Progenitor cell of endocrine pancreas (in vitro differentiated cells): ENCODE results near the gene DNAJC18. TPM values are rescaled to one million over a fixed set of nuclear protein-coding genes. Genes with fewer than 3 reads are reported as not detected.
"Not testable (repeated sequence)": the region's sequence is repeated elsewhere in the genome, so short reads cannot be mapped to it uniquely, and the experiment has no call there.

Experiments used
- DNase-seq: peaks from one replicate; pipeline ENCODE4 v3.0.0; 2021; ENCODE audit warnings: low spot score; ENCODE audit not compliant: unreplicated experiment
- H3K27ac Mint-ChIP-seq: 2 replicates; pipeline ENCODE4 v1.8.0; 2021; ENCODE audit warnings: mild to moderate bottlenecking, moderate library complexity, mixed read lengths
- H3K27me3 Mint-ChIP-seq: 2 replicates; pipeline ENCODE4 v1.8.0; 2021; ENCODE audit warnings: mixed read lengths
- H3K36me3 Mint-ChIP-seq: 2 replicates; pipeline ENCODE4 v1.8.0; 2022; ENCODE audit warnings: mixed read lengths; ENCODE audit not compliant: insufficient read depth
- H3K4me1 Mint-ChIP-seq: 2 replicates; pipeline ENCODE4 v1.8.0; 2021; ENCODE audit warnings: low read depth, mixed read lengths
- H3K4me3 Mint-ChIP-seq: 2 replicates; pipeline ENCODE4 v1.8.0; 2021; ENCODE audit warnings: low read depth, mild to moderate bottlenecking, moderate library complexity, mixed read lengths
- H3K9me3 Mint-ChIP-seq: 2 replicates; pipeline ENCODE4 v1.8.0; 2021; ENCODE audit warnings: low read depth, mixed read lengths
- CTCF ChIP-seq: fragments of 200-600 bp; sonication (generic); IDR thresholded peaks from one replicate; pipeline ENCODE4 v1.5.0; 2021; ENCODE audit warnings: antibody characterized with exemption, mild to moderate bottlenecking; ENCODE audit not compliant: unreplicated experiment
- total RNA-seq: library from RNA; stranded (reverse); gene quantifications from 2 replicates; pipeline ENCODE4 v1.2.1, GENCODE V29; 2021

The DNAJC18 gene
- total RNA-seq, 1 donor from 2014 or later: 23.3 TPM

- no peak overlapping the region for H3K27ac Mint-ChIP-seq
- TF ChIP-seq CTCF: no peak
- H3K4me1 Mint-ChIP-seq: peaks cover 10% of the 10 kb centered on the region
- no peaks in the 10 kb centered on the region for H3K9me3 Mint-ChIP-seq
- no peak overlapping the region for H3K4me3 Mint-ChIP-seq
- DNase-seq: no peak
- H3K36me3 Mint-ChIP-seq: no peaks in the 10 kb centered on the region
- peaks cover 22% of the 10 kb centered on the region for H3K27me3 Mint-ChIP-seq
Measured at GRCh38 chr5:139387611-139388197, 51.6 kb downstream of the DNAJC18 start.

GRCh38 chr5:139386956-139387355 is 52.4 kb downstream of the DNAJC18 start:
- not testable (repeated sequence) for H3K4me3 Mint-ChIP-seq, DNase-seq, H3K36me3 Mint-ChIP-seq, H3K9me3 Mint-ChIP-seq, H3K27ac Mint-ChIP-seq
- peaks cover 20% of the 10 kb centered on the region for H3K27me3 Mint-ChIP-seq
- H3K4me1 Mint-ChIP-seq: peaks cover 17% of the 10 kb centered on the region

- Mint-ChIP-seq H3K4me3 (no peak overlapping the region), H3K9me3 (no peaks in the 10 kb centered on the region), H3K27ac (no peak overlapping the region), H3K4me1 (peaks cover 17% of the 10 kb centered on the region), H3K27me3 (peaks cover 11% of the 10 kb centered on the region), H3K36me3 (no peaks in the 10 kb centered on the region)
- TF ChIP-seq CTCF: no peak
- DNase-seq: no peak
Measured at GRCh38 chr5:139386050-139386438, 53.3 kb downstream of the DNAJC18 start.

- no peak overlapping the region for H3K4me3 Mint-ChIP-seq
- DNase-seq: no peak
- no peak for TF ChIP-seq CTCF
Measured at GRCh38 chr5:139385061-139386049, 54.0 kb downstream of the DNAJC18 start.

GRCh38 chr5:139384591-139385051 is 54.7 kb downstream of the DNAJC18 start:
- H3K27ac Mint-ChIP-seq: no peak overlapping the region
- H3K36me3 Mint-ChIP-seq: no peaks in the 10 kb centered on the region

More at GRCh38 chr5:139385061-139386049, 54.0 kb downstream of the DNAJC18 start:
- H3K27ac Mint-ChIP-seq: no peak overlapping the region
- H3K9me3 Mint-ChIP-seq: no peaks in the 10 kb centered on the region
- H3K4me1 Mint-ChIP-seq: peaks cover 17% of the 10 kb centered on the region
- peaks cover 6% of the 10 kb centered on the region for H3K27me3 Mint-ChIP-seq
- no peaks in the 10 kb centered on the region for H3K36me3 Mint-ChIP-seq

More at GRCh38 chr5:139384591-139385051, 54.7 kb downstream of the DNAJC18 start:
- H3K27me3 Mint-ChIP-seq: peaks cover 3% of the 10 kb centered on the region
- no peaks in the 10 kb centered on the region for H3K9me3 Mint-ChIP-seq
- DNase-seq: no peak
- no peak overlapping the region for H3K4me3 Mint-ChIP-seq
- no peak for TF ChIP-seq CTCF
- peaks cover 17% of the 10 kb centered on the region for H3K4me1 Mint-ChIP-seq
